SKM-1 treated with dmso at 0.1 percent for 144 hours (cell line): ENCODE results near the gene BHLHA15.

ENCODE experiments used
- DNase-seq: peaks from one replicate; lab custom pipeline; 2025; ENCODE audit not compliant: unreplicated experiment; lab: John Stamatoyannopoulos, UW

The BHLHA15 gene

GRCh38 chr7:98211221-98211675 lies at the start of gene BHLHA15:
TSS of gene BHLHA15 (plus strand) at chr7:98211439. CDS start at chr7:98212310, 871 bp downstream.
- no peak for DNase-seq

DNA sequence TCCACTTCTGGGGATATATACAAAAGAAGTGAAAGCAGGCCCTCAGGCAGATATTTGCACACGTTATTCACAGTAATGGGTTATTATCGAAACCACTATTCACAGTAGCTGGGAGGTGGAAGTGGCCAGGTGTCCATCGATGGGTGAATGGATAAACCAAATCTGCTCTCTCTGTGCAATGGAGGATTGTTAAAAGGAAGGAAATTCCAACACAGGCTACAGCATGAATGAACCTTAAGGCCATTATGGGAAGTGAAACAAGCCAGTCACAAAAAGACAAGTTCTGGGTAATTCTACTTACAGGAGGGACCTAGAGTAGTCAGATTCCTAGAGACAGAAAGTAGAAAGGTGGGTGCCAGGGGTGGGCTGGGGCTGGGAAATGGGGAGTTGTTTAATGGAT lies 48.5 kb upstream of the BHLHA15 start:
- DNase-seq: no peak

DNA sequence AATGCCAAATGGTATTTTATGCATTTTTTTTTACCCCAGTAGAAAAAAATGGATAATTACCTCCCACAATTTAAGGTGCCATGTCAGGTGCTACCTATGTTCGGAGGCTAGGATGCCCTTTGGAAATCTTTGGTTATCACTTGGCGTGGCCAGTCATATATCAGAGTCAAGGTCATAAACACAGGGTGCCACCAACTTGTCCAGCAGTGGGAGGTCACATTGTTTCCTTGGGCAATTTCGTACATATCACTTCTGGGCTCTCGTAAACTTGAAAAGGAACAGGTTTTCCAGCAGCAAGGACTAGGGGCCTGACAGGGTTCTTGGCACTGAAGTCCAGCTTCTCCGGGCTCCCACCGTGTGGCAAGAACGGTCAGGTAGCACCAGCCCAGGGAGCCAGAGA lies 48.0 kb upstream of the BHLHA15 start:
- DNase-seq: no peak

- no peak for DNase-seq
These were observed 47.3 kb upstream of the BHLHA15 start for GRCh38 chr7:98163704-98164494.

DNA sequence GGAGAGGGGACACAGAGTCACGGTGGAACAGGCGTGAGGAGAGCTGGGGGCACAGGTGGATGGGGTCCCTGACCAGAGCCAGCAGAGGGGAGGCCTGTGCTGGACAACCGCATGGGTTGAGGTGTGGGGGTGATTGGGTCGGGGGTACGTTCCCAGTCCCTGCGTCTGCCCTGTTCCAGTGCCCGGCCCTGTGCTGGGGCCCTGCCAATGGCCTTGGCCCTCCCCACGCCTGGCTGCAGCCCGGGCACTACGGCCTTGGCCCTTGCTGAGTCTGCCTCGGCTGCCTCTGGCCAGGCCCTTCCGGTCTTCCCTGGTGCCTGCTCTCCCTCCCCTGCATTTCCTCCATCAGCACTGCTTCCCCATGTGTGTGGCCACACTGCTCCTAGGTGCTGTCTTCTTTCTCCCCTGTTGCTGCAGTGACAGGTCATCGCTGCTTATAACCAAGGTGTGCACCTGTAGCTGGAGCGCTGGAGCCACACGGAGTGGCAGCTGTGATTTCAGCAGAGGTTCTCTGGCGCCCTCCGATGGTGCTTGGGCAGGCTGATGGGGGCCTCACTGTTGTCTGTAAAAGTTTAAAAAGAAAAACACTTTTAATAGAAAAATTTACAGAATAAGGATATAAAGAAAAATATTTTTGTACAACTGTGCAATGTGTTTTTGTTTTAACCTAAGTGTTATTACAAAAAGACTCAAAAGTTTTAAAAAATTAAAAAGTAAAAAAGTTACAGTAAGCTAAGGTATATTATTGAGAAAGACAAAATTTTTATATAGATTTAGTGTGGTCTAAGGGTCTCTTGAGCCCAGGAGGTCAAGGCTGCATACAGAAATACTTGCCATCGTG lies 45.2 kb upstream of the BHLHA15 start:
- DNase-seq: no peak

- no peak for DNase-seq
These were observed 44.6 kb upstream of the BHLHA15 start for GRCh38 chr7:98166668-98166970.

- DNase-seq: no peak
These were observed 43.6 kb upstream of the BHLHA15 start for GRCh38 chr7:98167653-98168052.

GRCh38 chr7:98168181-98168903 lies 42.9 kb upstream of the BHLHA15 start:
- peak; percentile 11 for DNase-seq

DNA sequence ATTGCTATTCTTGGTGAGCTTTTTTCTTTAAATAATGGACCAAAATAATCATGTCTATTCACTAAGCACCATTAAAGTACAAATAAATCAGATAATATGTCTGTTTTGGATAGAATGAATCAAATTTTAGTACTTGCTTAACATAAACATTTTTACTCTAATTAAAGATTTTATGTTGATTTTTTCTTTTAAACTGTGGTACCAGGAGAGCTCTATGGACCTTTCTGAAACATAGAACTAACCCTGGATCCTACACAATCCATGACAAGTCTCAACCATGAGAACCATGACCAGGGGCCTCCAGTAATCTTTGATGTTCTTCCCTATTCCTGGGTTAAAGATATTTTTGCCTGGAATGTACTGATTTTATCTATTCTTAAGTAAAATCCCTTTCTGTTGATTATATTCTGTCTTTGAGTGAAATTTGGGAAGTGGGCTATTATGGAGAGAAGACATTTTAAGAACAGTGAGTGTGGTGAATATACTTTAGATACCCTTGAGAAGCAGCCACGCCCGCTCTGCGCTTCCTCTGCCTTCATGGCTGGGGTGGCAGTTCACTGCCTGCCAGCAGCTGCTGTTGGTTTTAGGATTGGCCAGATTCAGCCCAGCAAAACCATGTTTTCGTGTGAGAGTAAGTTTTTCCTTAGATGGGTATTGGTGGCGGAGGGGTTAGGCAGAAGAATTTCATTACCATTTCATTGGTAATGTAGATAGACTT lies 42.2 kb upstream of the BHLHA15 start:
- no peak for DNase-seq

DNA sequence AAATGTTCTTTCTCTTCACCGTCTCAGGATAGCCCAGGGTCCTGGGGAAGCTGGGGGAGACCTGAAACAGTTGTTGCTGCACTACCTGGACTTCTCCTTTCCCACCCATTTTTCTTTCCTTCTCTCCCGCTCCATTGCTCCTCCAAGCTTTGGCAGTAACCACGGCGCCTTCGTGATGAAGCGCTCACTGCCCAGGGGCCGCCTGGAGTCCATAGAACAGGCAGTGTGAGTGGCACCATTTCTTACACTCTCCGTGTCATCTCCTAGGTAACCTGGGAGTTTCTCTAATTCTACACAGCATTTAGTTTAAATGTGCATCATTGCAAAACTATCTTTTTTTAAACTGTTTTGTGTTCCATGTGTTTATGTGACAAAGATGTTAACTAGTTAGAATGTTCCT lies 40.3 kb upstream of the BHLHA15 start:
- no peak for DNase-seq

GRCh38 chr7:98171449-98171848 lies 39.8 kb upstream of the BHLHA15 start:
- DNase-seq: no peak

- no peak for DNase-seq
These were observed 36.6 kb upstream of the BHLHA15 start for GRCh38 chr7:98174334-98175259.

DNA sequence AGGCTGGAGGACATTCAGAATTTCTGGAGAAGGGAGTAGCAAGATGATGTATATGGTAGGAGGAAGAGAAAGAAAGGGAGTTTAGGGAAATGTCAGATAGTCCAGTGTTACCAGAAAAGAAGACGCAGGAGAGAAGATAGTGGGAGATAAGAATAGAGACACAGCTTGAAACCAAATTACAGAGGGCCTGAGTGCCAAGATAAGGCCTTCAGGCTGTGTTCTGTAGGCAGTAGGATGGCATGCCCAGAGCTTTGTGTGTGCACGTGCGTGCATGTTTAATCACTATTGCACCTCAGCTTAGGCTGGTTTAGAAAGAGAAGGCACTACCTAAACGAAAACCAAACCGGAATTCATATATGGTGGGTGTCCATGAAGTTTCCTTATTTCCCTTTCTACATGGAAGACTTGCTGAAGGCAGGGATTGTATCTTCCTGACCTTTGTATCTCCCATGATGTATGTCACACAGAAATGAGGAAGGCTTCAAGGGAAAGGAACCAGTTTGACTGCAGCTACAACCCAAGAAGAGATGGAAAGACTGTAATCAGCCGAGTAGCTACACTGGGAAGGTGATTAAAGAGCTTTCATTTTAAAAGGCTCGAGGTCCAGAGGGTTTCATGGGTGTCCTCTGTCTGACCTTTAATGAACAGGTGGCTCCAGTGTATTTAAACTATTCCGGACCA lies 35.8 kb upstream of the BHLHA15 start:
- DNase-seq: no peak

DNA sequence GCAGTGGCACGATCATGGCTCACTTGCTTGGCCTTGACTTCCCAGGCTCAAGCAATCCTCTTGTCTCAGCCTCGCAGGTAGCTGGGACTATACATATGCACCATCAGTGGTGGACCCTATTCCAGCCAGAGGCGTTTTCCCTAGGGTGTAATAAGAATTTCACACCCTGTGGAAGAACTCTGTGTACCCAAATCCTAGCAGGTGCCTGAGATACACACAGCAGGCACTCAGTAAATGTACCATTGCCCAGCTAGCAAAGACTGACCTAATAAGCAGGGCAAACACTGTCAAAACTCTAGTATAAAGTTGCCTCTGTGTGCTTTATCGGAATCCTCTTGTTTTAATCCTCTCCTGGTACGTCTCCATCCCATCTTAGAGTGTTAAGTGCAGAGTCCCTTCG lies 33.7 kb upstream of the BHLHA15 start:
- DNase-seq: no peak

DNA sequence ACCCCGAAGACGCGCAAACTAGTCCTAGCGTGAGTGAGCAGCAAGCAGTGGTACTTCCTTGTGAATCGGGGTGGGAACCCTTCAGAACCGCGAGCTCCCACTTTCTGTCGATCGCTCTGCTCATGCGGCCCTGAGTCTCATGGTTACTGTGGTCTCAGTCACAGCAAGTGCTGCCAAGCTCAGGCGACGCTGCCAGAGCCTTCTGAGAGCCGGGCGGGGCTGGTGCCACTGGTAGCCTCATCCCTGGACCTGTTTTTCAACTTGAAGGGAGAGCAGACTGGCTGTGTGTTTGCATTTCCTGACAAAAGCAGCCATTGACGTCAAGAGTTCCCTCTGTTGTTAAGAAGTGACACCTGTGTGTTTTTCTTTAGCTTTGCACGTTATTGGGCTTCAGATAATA lies 32.9 kb upstream of the BHLHA15 start:
- DNase-seq: no peak

- DNase-seq: no peak
These were observed 32.3 kb upstream of the BHLHA15 start for GRCh38 chr7:98178762-98179490.

DNA sequence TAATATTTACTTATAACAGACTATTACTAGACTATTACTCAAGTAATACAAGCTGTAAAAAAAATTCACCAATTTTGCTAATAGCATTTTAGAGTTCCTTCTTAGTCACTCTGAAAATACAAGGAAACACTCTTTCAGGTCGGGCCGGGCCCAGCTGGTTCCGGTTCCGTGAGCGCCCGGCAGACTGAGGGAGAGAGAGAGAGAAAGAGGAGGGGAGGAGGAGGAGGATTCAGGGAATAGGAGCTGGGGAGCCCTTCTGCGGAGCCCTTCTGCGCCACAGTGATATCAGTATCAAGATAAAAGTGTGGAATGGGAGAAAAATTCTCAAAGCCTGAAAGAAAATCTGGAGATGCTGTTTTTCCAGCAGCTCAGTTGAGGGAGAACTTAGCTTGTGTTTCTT lies 30.5 kb upstream of the BHLHA15 start:
- DNase-seq: no peak

DNA sequence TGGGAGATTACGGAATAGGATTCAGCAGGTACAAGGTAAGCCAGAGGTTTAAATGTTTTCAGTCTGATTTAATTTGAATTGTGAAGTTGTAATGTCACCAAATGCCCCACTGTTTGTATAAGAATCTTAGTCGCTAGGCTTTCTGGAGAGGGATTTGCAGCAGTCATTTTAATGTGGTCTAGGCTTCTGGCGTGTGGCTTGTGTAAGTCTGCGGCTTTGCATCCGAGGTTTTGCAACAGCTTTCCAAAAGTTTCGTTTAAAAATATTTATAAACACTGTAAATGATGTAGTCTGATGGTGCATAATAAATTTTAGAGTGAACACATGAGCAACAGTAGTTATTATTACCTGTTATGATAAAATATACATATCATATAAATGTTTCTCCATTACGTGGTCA lies 26.1 kb upstream of the BHLHA15 start:
- peak; percentile 69 for DNase-seq
